ENCODE data around the gene COMMD4. TPM values are rescaled to one million over a fixed set of nuclear protein-coding genes. Genes with fewer than 3 reads are reported as not detected.

Gene COMMD4
- total and polyA plus RNA-seq, 10 of the 15 experiments (the other 5 are each of a cell fraction or from before 2014, with no cell fraction given) = 14.5 to 118 (median 75.3) TPM

DNA sequence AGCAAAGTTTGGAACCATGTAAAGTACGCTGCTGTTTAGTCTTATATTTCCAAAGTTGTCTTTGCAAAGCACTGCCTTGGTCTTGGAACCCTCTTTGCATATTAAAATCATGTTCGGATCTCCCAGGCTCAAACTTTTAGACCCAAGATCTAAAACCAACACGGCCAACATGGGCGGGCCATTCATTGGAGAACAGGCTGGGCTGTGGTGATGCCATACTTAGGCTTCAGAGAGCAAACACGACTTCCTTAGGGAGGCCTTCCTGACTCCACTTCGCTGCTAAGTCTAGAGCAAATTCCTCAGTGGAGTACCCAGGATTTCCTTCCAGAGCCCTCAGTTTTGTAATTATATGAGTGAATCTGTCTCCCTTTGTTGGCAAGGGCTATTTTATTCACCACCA lies 29.0 kb downstream of the COMMD4 start (continued):
- TF ChIP-seq, protein P1, sequence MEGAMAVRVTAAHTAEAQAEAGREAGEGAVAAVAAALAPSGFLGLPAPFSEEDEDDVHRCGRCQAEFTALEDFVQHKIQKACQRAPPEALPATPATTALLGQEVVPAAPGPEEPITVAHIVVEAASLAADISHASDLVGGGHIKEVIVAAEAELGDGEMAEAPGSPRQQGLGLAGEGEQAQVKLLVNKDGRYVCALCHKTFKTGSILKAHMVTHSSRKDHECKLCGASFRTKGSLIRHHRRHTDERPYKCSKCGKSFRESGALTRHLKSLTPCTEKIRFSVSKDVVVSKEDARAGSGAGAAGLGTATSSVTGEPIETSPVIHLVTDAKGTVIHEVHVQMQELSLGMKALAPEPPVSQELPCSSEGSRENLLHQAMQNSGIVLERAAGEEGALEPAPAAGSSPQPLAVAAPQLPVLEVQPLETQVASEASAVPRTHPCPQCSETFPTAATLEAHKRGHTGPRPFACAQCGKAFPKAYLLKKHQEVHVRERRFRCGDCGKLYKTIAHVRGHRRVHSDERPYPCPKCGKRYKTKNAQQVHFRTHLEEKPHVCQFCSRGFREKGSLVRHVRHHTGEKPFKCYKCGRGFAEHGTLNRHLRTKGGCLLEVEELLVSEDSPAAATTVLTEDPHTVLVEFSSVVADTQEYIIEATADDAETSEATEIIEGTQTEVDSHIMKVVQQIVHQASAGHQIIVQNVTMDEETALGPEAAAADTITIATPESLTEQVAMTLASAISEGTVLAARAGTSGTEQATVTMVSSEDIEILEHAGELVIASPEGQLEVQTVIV (IDR thresholded peaks at IDR 0.05; ENCODE audit: borderline replicate concordance, partially characterized antibody) = no peak
- TF ChIP-seq, protein P2, sequence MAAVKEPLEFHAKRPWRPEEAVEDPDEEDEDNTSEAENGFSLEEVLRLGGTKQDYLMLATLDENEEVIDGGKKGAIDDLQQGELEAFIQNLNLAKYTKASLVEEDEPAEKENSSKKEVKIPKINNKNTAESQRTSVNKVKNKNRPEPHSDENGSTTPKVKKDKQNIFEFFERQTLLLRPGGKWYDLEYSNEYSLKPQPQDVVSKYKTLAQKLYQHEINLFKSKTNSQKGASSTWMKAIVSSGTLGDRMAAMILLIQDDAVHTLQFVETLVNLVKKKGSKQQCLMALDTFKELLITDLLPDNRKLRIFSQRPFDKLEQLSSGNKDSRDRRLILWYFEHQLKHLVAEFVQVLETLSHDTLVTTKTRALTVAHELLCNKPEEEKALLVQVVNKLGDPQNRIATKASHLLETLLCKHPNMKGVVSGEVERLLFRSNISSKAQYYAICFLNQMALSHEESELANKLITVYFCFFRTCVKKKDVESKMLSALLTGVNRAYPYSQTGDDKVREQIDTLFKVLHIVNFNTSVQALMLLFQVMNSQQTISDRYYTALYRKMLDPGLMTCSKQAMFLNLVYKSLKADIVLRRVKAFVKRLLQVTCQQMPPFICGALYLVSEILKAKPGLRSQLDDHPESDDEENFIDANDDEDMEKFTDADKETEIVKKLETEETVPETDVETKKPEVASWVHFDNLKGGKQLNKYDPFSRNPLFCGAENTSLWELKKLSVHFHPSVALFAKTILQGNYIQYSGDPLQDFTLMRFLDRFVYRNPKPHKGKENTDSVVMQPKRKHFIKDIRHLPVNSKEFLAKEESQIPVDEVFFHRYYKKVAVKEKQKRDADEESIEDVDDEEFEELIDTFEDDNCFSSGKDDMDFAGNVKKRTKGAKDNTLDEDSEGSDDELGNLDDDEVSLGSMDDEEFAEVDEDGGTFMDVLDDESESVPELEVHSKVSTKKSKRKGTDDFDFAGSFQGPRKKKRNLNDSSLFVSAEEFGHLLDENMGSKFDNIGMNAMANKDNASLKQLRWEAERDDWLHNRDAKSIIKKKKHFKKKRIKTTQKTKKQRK (IDR thresholded peaks at IDR 0.05; ENCODE audit: low read depth, low read length) = no peak
- no peak for TF ChIP-seq SIX5 (IDR thresholded peaks at IDR 0.05; ENCODE audit: low read depth, low read length, severe bottlenecking)
- TF ChIP-seq, protein P3, sequence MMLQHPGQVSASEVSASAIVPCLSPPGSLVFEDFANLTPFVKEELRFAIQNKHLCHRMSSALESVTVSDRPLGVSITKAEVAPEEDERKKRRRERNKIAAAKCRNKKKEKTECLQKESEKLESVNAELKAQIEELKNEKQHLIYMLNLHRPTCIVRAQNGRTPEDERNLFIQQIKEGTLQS (IDR thresholded peaks at IDR 0.05; ENCODE audit: borderline replicate concordance, extremely low read depth, low read depth, low read length) = no peak
- TF ChIP-seq, protein P4, sequence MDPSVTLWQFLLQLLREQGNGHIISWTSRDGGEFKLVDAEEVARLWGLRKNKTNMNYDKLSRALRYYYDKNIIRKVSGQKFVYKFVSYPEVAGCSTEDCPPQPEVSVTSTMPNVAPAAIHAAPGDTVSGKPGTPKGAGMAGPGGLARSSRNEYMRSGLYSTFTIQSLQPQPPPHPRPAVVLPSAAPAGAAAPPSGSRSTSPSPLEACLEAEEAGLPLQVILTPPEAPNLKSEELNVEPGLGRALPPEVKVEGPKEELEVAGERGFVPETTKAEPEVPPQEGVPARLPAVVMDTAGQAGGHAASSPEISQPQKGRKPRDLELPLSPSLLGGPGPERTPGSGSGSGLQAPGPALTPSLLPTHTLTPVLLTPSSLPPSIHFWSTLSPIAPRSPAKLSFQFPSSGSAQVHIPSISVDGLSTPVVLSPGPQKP (IDR thresholded peaks at IDR 0.05; ENCODE audit: low read depth, low read length) = no peak

Measured in GM12878 (cell line).